GM18861 (cell line): Measurements from ENCODE around the gene RP9.

ENCODE experiments used
- ATAC-seq: cut with Tn5 transposase; IDR thresholded peaks from one replicate; pipeline ENCODE4 v1.9.1; 2021; ENCODE audit not compliant: unreplicated experiment

RP9 gene

DNA sequence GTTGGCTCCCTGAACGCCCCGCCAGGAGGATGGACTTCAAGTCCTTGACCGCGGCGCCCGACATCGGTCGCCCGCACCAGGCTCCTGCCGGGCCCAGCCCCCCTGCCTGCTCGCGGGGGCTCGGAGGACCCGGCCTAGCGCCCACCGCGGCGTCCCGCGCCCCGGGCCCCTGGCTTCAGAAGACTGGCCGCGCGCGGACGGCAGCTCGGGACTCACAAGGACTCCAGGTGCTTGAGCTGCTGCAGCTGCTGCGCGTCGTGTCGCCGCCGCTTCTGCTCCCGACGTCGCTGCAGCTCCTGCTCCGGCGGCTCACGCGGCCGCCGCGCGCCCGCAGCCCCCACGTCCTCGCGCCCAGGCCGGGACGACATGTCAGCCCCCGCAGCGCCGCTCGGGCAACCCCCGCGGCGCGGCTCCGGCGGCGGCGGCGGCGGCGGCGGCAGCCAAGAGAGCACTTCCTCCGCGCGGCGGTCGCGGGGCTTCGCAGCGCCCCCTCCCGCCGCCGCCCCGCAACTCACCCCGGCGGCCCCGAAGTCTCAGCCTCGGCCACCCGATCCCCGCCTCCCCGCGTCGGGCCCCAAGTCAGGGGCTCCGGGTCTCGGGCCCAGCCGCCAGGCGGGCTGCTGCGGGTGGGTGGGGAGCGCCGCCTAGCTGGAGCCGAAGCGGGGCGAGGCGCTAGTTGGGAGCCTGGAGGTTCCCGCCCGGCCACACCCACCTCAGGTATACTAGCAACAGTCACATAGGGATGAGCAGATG is at the start of gene RP9:
RP9 (minus strand) TSS at position 400 of the 753 bp plus-strand sequence; CDS start at position 368, 32 bp downstream.
- ATAC-seq = peak; percentile 66

- ATAC-seq = no peak
Observed at GRCh38 chr7:33157781-33158180, 48.6 kb upstream of the RP9 start.

DNA sequence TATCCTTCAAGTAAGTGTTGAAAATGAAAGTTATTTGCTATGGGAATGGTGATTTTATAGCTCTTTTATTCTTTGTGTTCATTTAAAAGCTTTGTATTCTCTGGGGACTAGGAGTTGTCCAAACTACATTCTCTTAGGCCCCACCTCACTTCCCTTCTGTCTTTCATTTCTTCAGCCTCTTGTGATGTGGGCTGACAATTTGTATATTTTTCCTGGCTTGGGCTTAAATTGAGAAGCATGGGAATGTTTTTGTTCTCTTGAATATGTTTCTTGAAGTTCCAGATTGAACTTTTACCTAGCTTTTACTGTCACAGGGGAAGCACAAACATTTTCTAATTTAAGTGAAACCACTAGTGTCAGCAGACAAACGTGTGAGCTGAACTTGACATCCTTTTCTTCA is 48.1 kb upstream of the RP9 start:
- no peak for ATAC-seq

- no peak for ATAC-seq
Observed at GRCh38 chr7:33156441-33156840, 47.2 kb upstream of the RP9 start.

GRCh38 chr7:33155811-33156210 is 46.6 kb upstream of the RP9 start:
- no peak for ATAC-seq

DNA sequence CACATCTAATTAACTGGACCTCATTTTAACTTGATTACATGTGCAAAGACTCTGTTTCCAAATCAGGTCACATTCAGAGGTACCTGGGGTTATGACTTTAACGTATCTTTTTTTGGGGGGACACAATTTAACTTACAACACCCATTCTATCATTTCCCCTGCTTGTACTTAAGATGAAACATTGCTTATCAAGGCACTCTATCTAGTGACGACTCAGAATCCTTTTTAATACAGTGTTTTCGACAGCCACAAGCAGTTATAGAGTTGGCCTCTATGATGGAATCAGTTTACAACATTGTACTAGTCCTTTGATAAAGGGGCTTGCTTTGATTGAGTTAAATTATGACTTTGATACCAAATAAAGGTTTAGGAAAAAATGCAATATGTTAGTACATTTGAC is 42.9 kb upstream of the RP9 start:
- no peak for ATAC-seq

DNA sequence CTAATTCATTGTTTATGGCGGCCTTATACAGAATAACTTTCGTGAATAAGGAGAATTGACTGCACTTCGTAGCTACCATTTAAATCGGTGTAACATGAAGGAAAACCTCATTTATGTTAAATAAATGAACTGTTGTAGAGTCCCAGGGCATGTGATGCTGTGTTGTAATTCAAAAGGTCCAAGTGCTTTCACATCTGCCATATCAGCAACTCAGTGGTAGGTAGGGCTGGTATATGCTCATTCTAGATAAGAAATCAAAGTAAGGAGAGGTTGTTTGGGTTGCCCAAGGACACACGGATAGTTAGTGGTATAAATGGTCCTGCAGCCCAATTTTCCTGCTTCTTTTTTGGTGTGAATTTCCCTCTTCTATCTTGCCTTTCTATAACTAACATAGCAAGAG is 36.0 kb upstream of the RP9 start:
- no peak for ATAC-seq

GRCh38 chr7:33143996-33144718 is 35.0 kb upstream of the RP9 start:
- ATAC-seq = no peak

- no peak for ATAC-seq
Observed at GRCh38 chr7:33142585-33142984, 33.4 kb upstream of the RP9 start.

GRCh38 chr7:33137103-33137502 is 27.9 kb upstream of the RP9 start:
- ATAC-seq = no peak

DNA sequence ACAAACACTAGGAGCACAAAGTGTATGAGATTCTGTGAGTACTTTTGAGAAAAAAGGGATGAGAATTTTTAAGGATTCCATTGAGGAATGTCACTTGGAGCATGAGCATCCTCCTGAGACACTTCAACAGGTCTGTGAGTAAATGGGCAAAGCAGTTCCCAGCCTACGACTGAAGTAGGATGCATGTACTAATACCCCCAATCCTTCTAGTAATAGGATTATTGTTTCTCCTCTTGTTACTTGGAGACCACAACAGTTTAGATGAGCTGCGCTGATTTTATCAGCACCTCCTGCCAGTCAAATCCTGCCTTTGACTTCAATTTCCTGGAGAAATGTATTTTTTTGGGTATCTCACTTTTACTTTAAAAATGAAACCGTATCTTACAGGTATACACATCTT is 21.0 kb upstream of the RP9 start:
- ATAC-seq = no peak

DNA sequence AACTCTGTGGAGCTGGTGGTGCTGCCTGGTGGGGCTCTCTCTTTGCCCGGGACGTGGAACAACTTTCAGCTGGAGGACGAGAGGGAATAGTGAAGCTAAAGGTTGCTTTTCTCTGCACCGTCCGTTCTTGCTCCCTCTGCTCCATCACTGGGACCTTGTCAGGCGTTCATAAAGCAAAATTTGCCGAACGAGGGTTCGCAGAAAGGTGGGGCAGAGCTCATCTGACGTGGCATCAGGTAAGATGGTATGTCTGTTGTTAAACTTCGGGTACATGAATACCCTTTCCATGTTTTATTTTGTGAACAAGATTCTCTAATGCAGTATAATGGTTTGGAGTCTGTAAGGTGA is 20.6 kb upstream of the RP9 start:
- ATAC-seq = no peak

- peak; percentile 100 for ATAC-seq
Observed at GRCh38 chr7:33128990-33129805, 20.0 kb upstream of the RP9 start, which contains the start of gene BBS9. BBS9 (plus strand) TSS chr7:33129564; CDS start chr7:33146253, 16,689 bp downstream.

- no peak for ATAC-seq
Observed at GRCh38 chr7:33128631-33128989, 19.4 kb upstream of the RP9 start.

- no peak for ATAC-seq
Observed at GRCh38 chr7:33127085-33127484, 17.9 kb upstream of the RP9 start.

DNA sequence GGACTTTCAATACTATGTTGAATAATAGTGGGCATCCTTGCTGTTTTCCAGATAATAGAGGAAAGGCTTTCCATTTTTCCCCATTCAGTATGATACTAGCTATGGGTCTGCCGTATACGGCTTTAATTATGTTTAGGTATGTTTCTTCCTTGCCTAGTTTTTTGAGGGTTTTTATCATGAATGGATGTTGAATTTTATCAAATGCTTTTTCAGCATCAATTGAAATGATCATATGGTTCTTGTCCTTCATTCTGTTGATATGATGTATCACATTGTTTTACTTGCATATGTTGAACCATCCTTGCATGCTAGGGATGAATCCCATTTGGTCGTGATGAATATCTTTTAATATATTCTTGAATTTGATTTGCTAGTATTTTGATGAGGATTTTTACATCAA is 9.2 kb upstream of the RP9 start:
- no peak for ATAC-seq

DNA sequence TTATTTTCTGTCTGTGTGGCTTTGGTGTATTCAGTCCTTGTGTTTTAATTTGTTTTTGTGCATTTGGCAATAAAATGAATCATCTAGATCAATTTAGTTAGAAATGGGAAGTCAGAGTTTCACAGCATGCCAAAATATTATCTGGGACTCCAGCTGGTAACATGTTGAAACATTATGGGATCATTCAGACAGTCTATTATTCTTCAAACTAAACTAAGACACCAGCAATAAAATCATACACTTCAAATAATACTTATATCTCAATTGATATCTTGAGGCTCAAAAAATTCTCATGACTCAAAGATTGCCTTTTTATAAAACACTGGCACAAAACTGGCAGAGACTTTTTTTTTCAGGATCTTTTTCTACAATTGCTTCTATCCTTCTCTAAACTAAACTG is 5.8 kb upstream of the RP9 start:
- no peak for ATAC-seq

DNA sequence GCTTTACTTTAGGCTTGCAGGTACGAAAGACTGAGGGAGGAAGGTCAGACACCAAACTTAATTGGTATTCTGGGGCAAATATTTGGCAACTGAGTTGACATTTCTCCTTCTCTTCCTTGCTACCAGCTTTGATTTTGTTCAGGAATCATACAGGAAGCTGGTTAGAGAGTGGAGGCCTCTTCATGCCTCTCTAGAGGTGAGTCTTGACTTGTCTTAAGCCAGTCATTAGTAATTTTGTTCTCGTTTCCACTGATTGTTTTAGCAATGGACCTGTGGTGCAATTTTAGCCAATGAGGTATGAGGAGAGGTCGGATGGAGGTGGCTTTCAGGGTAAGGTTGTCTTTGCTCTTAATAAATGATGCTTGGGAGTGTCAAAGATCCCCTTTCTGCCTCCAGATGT is 2.4 kb upstream of the RP9 start:
- no peak for ATAC-seq

DNA sequence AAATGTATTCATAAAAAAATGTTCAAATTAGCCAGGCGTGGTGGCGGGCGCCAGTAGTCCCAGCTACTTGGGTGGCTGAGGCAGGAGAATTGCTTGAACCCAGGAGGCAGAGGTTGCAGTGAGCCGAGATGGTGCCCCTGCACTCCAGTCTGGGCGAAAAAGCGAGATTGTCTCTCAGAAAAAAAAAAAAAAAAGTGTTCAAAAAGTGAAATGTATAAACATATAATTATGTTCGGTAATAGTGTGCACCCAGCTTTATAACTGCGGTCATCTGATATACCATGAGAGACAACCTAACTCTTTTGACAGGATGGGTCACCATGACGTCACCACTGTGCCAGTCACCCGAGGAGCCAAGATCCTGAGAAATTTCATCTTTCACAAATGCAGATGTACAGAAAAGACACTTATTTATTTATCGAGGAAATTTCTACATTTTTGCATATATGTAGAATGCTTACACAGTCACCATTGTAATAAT is 594 bp upstream of the RP9 start:
- no peak for ATAC-seq

GRCh38 chr7:33108554-33109004 is 625 bp downstream of the RP9 start:
- no peak for ATAC-seq
